ENCODE data around the gene PLAU.
"Not testable (repeated sequence)": the region's sequence is repeated elsewhere in the genome, so short reads cannot be mapped to it uniquely, and the experiment has no call there.

PLAU gene

DNA sequence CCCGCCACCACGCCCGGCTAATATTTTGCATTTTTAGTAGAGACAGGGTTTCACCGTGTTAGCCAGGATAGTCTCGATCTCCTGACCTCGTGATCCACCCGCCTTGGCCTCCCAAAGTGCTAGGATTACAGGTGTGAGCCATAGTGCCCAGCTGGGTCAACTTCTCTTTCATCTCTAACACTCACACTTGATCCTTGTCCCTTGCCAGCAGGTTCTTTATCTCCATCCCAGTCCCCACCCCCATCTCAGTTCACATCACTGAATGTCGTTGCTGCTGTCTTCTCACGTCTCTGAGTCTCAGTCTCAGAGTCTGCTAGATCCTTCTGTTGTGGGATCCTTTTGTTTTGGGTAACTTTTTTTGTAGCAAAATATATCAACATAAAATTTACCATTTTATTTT lies 15.6 kb upstream of the PLAU start:
- peaks cover 14% of the 10 kb centered on the region for H3K4me1 ChIP-seq
- H3K9me3 ChIP-seq; H3K4me3 ChIP-seq; DNase-seq (ENCODE audit: low spot score in 2 of 2); H3K36me3 ChIP-seq (replicated peaks); in situ Hi-C loops (cut with MboI; ENCODE audit: low sequenced_read_pairs); H3K27me3 ChIP-seq (ENCODE audit: low read depth): not testable (repeated sequence)

- Histone ChIP-seq H3K4me3 (no peak overlapping the region), H3K4me1 (peaks cover 16% of the 10 kb centered on the region), H3K27me3 (ENCODE audit: low read depth) (no peaks in the 10 kb centered on the region), H3K9me3 (peaks cover 8% of the 10 kb centered on the region), H3K36me3 (replicated peaks) (no peaks in the 10 kb centered on the region)
- no peak for DNase-seq (ENCODE audit: low spot score in 2 of 2)
- in situ Hi-C loops (cut with MboI; ENCODE audit: low sequenced_read_pairs): no loop called here
Measured at GRCh38 chr10:73897693-73898092, 13.2 kb upstream of the PLAU start.

GRCh38 chr10:73898730-73899410 lies 12.1 kb upstream of the PLAU start:
- DNase-seq (ENCODE audit: low spot score in 2 of 2): no peak
- in situ Hi-C loops (cut with MboI; ENCODE audit: low sequenced_read_pairs): no loop called here
- Histone ChIP-seq H3K27me3 (ENCODE audit: low read depth) (no peaks in the 10 kb centered on the region), H3K4me3 (no peak overlapping the region), H3K36me3 (replicated peaks) (no peaks in the 10 kb centered on the region), H3K4me1 (peaks cover 7% of the 10 kb centered on the region), H3K9me3 (peaks cover 7% of the 10 kb centered on the region)

GRCh38 chr10:73899423-73899822 lies 11.5 kb upstream of the PLAU start:
- Histone ChIP-seq H3K4me3 (no peak overlapping the region), H3K27me3 (ENCODE audit: low read depth) (no peaks in the 10 kb centered on the region), H3K4me1 (peaks cover 7% of the 10 kb centered on the region), H3K36me3 (replicated peaks) (no peaks in the 10 kb centered on the region), H3K9me3 (peaks cover 1% of the 10 kb centered on the region)
- no peak for DNase-seq (ENCODE audit: low spot score in 2 of 2)
- in situ Hi-C loops (cut with MboI; ENCODE audit: low sequenced_read_pairs): no loop called here

- Histone ChIP-seq H3K9me3 (no peaks in the 10 kb centered on the region), H3K36me3 (replicated peaks) (no peaks in the 10 kb centered on the region), H3K4me3 (no peak overlapping the region), H3K27me3 (ENCODE audit: low read depth) (no peaks in the 10 kb centered on the region), H3K4me1 (peaks cover 7% of the 10 kb centered on the region)
- in situ Hi-C loops (cut with MboI; ENCODE audit: low sequenced_read_pairs): no loop called here
- DNase-seq (ENCODE audit: low spot score in 2 of 2): no peak
Measured at GRCh38 chr10:73900064-73900463, 10.9 kb upstream of the PLAU start.

DNA sequence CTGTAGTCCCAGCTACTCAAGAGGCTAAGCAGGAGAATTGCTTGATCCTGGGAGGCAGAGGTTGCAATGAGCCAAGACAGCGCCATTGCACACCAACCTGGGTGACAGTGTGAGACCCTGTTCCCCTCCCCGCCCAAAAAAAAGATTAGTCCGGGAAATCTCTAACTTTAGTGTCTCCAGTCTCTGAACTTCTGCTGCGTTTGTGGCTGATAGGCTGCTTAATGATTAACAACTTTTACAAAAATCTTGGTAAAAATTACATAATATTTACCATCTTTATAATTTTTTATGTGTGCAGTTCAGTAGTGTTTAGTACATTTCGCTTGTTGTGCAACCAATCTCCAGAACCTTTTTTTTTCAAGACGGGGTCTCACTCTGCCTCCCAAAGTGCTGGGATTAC lies 9.7 kb upstream of the PLAU start:
- in situ Hi-C loops (cut with MboI; ENCODE audit: low sequenced_read_pairs): no loop called here
- DNase-seq (ENCODE audit: low spot score in 2 of 2): no peak
- Histone ChIP-seq H3K4me3 (no peak overlapping the region), H3K9me3 (no peaks in the 10 kb centered on the region), H3K36me3 (replicated peaks) (no peaks in the 10 kb centered on the region), H3K4me1 (peaks cover 7% of the 10 kb centered on the region), H3K27me3 (ENCODE audit: low read depth) (no peaks in the 10 kb centered on the region)

DNA sequence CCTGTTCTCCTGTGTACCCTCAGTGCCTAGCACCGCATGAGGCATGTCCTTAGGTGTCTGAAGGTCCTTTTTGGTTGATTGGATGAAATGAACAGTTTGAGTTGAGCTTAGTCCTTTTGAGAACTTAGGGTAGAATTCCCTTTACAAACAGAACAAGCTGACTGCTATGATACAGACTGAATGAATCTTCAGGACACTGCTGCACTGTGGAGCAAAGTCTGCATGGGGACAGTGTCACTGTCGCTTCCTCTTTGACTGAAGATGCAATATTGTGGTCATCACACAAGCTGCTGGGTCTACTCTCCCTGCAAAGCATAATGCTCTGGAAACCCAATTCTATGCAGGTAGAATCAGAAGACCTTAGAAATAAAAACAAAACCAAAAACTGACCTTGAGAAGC lies 8.6 kb upstream of the PLAU start:
- Histone ChIP-seq H3K36me3 (replicated peaks) (no peaks in the 10 kb centered on the region), H3K4me3 (no peak overlapping the region), H3K4me1 (peaks cover 7% of the 10 kb centered on the region), H3K27me3 (ENCODE audit: low read depth) (no peaks in the 10 kb centered on the region), H3K9me3 (no peaks in the 10 kb centered on the region)
- DNase-seq (ENCODE audit: low spot score in 2 of 2): no peak
- in situ Hi-C loops (cut with MboI; ENCODE audit: low sequenced_read_pairs): no loop called here

- no peaks in the 10 kb centered on the region for H3K27me3 ChIP-seq (ENCODE audit: low read depth)
- no peaks in the 10 kb centered on the region for H3K36me3 ChIP-seq (replicated peaks)
- peaks cover 12% of the 10 kb centered on the region for H3K4me1 ChIP-seq
- in situ Hi-C loops (cut with MboI; ENCODE audit: low sequenced_read_pairs): no loop called here
- no peaks in the 10 kb centered on the region for H3K9me3 ChIP-seq
- no peak for DNase-seq (ENCODE audit: low spot score in 2 of 2)
- no peak overlapping the region for H3K4me3 ChIP-seq
Measured at GRCh38 chr10:73905256-73906020, 5.5 kb upstream of the PLAU start.

GRCh38 chr10:73906524-73907447 lies 4.1 kb upstream of the PLAU start:
- H3K4me1 ChIP-seq: peaks cover 12% of the 10 kb centered on the region
- no peak overlapping the region for H3K4me3 ChIP-seq
- in situ Hi-C loops (cut with MboI; ENCODE audit: low sequenced_read_pairs): no loop called here
- DNase-seq (ENCODE audit: low spot score in 2 of 2): peak in 1 of 2 experiments; percentile 29
- H3K27me3 ChIP-seq (ENCODE audit: low read depth): peaks cover 7% of the 10 kb centered on the region
- no peaks in the 10 kb centered on the region for H3K9me3 ChIP-seq
- no peaks in the 10 kb centered on the region for H3K36me3 ChIP-seq (replicated peaks)

- in situ Hi-C loops (cut with MboI; ENCODE audit: low sequenced_read_pairs): no loop called here
- H3K36me3 ChIP-seq (replicated peaks): no peaks in the 10 kb centered on the region
- H3K9me3 ChIP-seq: no peaks in the 10 kb centered on the region
- H3K4me1 ChIP-seq: peaks cover 8% of the 10 kb centered on the region
- H3K27me3 ChIP-seq (ENCODE audit: low read depth): peaks cover 10% of the 10 kb centered on the region
- DNase-seq (ENCODE audit: low spot score in 2 of 2): no peak
- H3K4me3 ChIP-seq: no peak overlapping the region
Measured at GRCh38 chr10:73907841-73908517, 3.0 kb upstream of the PLAU start.

- Histone ChIP-seq H3K9me3 (no peaks in the 10 kb centered on the region), H3K4me3 (no peak overlapping the region), H3K36me3 (replicated peaks) (no peaks in the 10 kb centered on the region), H3K27me3 (ENCODE audit: low read depth) (peaks cover 10% of the 10 kb centered on the region), H3K4me1 (peaks cover 8% of the 10 kb centered on the region)
- in situ Hi-C loops (cut with MboI; ENCODE audit: low sequenced_read_pairs): no loop called here
- peak in 1 of 2 experiments; percentile 34 for DNase-seq (ENCODE audit: low spot score in 2 of 2)
Measured at GRCh38 chr10:73908853-73909539, 1.9 kb upstream of the PLAU start.

GRCh38 chr10:73909540-73910115 lies 1.3 kb upstream of the PLAU start:
- no peak for DNase-seq (ENCODE audit: low spot score in 2 of 2)
- peaks cover 8% of the 10 kb centered on the region for H3K4me1 ChIP-seq
- in situ Hi-C loops (cut with MboI; ENCODE audit: low sequenced_read_pairs): no loop called here
- H3K27me3 ChIP-seq (ENCODE audit: low read depth): peaks cover 10% of the 10 kb centered on the region
- no peak overlapping the region for H3K4me3 ChIP-seq
- no peaks in the 10 kb centered on the region for H3K9me3 ChIP-seq
- H3K36me3 ChIP-seq (replicated peaks): no peaks in the 10 kb centered on the region

GRCh38 chr10:73910401-73910763 lies 550 bp upstream of the PLAU start:
- in situ Hi-C loops (cut with MboI; ENCODE audit: low sequenced_read_pairs): no loop called here
- peak overlapping the region; percentile 43 for H3K4me3 ChIP-seq
- H3K4me1 ChIP-seq: peaks cover 8% of the 10 kb centered on the region
- peak in 1 of 2 experiments; percentile 37 for DNase-seq (ENCODE audit: low spot score in 2 of 2)
- no peaks in the 10 kb centered on the region for H3K36me3 ChIP-seq (replicated peaks)
- peaks cover 10% of the 10 kb centered on the region for H3K27me3 ChIP-seq (ENCODE audit: low read depth)
- no peaks in the 10 kb centered on the region for H3K9me3 ChIP-seq
